Fibroblast of the aortic adventitia (primary cell): ENCODE data around the gene SBNO2. TPM values are rescaled to one million over a fixed set of nuclear protein-coding genes. Genes with fewer than 3 reads are reported as not detected.
"Not testable (repeated sequence)": the region's sequence is repeated elsewhere in the genome, so short reads cannot be mapped to it uniquely, and the experiment has no call there.

Source experiments
- DNase-seq: peaks from one replicate; pipeline ENCODE4 v3.0.0-alpha.2; 2010; ENCODE audit warnings: low read depth
- H3K4me3 ChIP-seq: 2 replicates; pipeline ENCODE4 v1.5.1; 2011; ENCODE audit warnings: low read depth, mild to moderate bottlenecking, control low read depth, low read length, moderate library complexity
- total RNA-seq: library from RNA; depleted of rRNA; stranded (reverse); fragments of >200 nt; gene quantifications from 2 replicates; pipeline ENCODE4 v1.2.3, GENCODE V29; 2012; ENCODE audit warnings: low replicate concordance
- TF ChIP-seq, protein P1 (sequence below): IDR thresholded peaks from 2 replicates; pipeline ENCODE4 v1.5.1; 2011; ENCODE audit warnings: mild to moderate bottlenecking, low read length, control low read depth, inconsistent platforms; ENCODE audit not compliant: insufficient read depth

Gene SBNO2
- total RNA-seq, 1 donor = 41.2 TPM

GRCh38 chr19:1205114-1206099, 31.3 kb upstream of the SBNO2 start, which contains the start of gene STK11:
TSS of gene STK11 (plus strand) at chr19:1205778. CDS start at chr19:1206914, 1,136 bp downstream.
- peak; percentile 94 for DNase-seq
- TF ChIP-seq, protein P1, sequence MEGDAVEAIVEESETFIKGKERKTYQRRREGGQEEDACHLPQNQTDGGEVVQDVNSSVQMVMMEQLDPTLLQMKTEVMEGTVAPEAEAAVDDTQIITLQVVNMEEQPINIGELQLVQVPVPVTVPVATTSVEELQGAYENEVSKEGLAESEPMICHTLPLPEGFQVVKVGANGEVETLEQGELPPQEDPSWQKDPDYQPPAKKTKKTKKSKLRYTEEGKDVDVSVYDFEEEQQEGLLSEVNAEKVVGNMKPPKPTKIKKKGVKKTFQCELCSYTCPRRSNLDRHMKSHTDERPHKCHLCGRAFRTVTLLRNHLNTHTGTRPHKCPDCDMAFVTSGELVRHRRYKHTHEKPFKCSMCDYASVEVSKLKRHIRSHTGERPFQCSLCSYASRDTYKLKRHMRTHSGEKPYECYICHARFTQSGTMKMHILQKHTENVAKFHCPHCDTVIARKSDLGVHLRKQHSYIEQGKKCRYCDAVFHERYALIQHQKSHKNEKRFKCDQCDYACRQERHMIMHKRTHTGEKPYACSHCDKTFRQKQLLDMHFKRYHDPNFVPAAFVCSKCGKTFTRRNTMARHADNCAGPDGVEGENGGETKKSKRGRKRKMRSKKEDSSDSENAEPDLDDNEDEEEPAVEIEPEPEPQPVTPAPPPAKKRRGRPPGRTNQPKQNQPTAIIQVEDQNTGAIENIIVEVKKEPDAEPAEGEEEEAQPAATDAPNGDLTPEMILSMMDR = no peak
- peak within 1 kb of the TSS; percentile 82 for H3K4me3 ChIP-seq

DNA sequence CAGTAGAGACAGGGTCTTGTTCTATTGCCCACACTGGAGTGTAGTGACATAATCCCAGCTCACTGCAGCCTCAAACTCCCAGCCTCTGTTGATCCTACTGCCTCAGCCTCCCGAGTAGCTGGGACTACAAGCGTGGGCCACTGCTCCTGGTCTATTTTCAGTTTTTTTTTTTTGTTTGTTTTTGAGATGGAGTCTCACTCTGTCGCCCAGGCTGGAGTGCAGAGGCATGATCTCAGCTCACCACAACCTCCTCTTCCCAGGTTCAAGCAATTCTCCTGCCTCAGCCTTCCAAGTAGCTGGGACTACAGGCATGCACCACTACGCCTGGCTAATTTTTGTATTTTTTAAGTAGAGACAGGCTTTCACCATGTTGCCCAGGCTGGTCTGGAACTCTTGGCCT, 26.5 kb upstream of the SBNO2 start:
- not testable (repeated sequence) for DNase-seq, H3K4me3 ChIP-seq

- H3K4me3 ChIP-seq = no peak overlapping the region
- TF ChIP-seq, protein P1 = no peak
- DNase-seq = no peak
Observed at GRCh38 chr19:1199531-1199930, 25.5 kb upstream of the SBNO2 start.

DNA sequence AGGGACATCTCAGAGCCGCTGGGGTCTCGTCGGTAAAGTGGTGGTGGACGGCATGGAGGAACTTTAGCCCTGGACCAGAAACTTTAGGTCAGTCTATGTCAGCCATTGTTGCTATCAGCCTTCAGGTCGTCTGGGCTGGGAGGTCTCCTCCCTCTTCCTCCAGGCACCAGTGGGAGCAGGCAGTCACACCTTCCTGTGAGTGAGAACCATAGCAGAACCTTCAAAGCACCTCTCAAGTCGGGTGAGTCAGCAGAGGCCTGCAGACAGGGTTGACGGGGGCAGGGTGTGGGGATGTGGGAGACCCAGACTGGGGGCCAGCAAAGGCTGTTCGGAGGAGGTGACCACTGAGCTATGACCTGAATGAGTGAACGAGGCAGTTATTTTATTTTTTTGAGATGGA, 15.4 kb upstream of the SBNO2 start:
- TF ChIP-seq, protein P1 = no peak
- H3K4me3 ChIP-seq = no peak overlapping the region
- DNase-seq = no peak

- no peak overlapping the region for H3K4me3 ChIP-seq
- TF ChIP-seq, protein P1 = no peak
- no peak for DNase-seq
Observed at GRCh38 chr19:1183543-1184172, 9.6 kb upstream of the SBNO2 start.

DNA sequence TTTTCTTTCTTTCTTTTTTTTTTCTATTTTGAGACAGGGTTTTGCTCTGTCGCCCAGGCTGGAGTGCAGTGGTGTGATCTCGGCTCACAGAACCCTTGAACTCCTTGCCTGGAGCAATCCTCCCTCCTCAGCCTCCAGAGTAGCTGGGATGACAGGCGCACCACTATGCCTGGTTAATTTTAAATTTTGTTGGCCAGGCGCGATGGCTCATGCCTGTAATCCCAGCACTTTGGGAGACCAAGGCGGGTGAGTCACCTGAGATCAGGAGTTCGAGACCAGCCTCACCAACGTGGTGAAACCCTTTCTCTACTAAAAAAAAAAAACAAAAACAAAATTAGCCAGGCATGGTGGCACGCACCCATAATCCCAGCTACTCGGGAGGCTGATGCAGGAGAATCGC, 8.7 kb upstream of the SBNO2 start:
- TF ChIP-seq, protein P1 = no peak
- H3K4me3 ChIP-seq = no peak overlapping the region
- no peak for DNase-seq

- TF ChIP-seq, protein P1 = no peak
- no peak for DNase-seq
- no peak overlapping the region for H3K4me3 ChIP-seq
Observed at GRCh38 chr19:1182068-1182467, 8.0 kb upstream of the SBNO2 start.
